Prostate gland (tissue), 2 donors: ENCODE data around the gene ZCCHC14.

Experiments used
- CTCF ChIP-seq, 4 experiments: fragments of 200-600 bp in 2 of 4; fragments of 450-650 bp in 2 of 4; sonication (generic) in 2 of 4; IDR thresholded peaks; 1 replicate in 3 of 4; 2 replicates in 1 of 4; pipeline ENCODE4 v1.5.1; 2016 to 2019; ENCODE audit warnings: antibody characterized with exemption in 4 of 4, mild to moderate bottlenecking in 2 of 4, moderate library complexity in 2 of 4
- POLR2AphosphoS5 ChIP-seq: sonication (generic); formaldehyde crosslinking; IDR thresholded peaks from one replicate; pipeline ENCODE4 v1.6.1; 2017; ENCODE audit warnings: antibody characterized with exemption

GRCh38 chr16:87486713-87487247 is 6.0 kb downstream of the ZCCHC14 start:
- TF ChIP-seq CTCF (IDR thresholded peaks at IDR 0.05) (no peak), POLR2AphosphoS5 (no peak)
